CD1c-positive myeloid dendritic cell (primary cell): Measurements from ENCODE around the gene DZIP1L.

Experiments used
- DNase-seq: peaks from one replicate; pipeline ENCODE4 v3.0.0-alpha.2; 2016; ENCODE audit errors: extremely low spot score

The DZIP1L gene

DNA sequence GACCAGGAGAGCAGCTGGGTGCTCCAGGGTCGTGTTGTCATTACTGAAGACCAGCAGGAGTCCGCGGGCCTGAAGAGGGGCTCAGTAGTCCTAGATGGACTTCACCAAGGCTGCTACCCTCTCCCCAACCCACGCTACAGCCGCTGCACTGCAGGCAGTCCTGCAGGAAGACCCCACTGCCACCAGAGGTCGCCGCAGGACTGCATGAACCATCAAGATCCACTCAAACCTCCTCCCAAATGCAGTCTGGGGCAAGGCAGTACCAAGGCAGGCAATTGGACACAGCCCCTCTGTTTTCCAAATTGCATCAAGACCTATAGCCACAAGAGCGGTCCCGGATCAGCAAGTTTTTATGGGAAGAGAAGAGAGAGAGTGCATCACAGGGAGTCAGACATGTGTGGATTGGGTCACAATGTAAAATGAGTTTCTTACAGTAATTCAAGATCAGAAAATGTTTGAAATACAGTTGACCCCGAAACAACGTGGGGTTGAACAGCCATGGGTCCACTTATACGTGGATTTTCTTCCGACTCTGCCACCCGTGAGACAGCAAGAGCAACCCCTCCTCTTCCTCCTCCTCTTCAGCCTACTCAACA, 46.7 kb downstream of the DZIP1L start:
- DNase-seq: peak; percentile 84

DNA sequence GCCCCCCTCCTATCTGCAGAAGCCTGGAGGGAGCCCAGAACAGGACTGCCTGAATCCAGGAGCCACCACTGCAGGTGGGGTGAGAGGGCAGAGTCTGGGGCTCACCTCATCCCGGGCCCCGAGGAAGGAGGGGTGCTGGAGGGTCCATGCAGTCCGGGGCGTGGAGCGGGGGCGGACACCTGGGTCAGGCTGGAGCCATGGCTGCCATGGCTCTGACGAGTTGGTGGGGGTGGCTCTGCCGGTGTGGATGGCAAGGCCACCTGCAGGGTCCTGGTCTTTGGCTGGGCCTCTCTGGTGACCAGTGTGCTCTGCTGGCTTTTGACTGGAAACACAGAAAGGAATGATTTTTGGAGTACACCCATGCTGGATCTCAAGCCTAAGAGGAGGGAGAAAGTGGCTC, 47.4 kb downstream of the DZIP1L start:
- no peak for DNase-seq

DNA sequence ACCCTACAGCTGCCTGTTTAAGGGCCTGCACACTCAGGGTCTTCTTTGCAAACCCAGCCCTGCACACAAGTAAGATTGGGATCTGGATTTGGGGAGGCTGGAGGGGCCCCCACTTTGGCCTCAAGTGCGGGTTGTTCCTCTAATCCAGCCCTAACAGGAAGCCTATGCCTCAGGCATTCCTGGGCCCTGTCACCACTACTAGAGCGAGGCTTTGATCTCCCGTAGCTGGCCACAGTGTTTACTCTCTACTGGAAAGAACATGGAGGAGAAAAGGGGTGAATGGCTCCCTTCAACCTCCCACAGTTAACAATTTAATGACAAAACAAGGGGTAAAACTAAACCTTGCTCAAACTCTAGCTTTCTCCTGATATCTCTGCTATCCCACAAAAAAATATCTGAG, 48.4 kb downstream of the DZIP1L start:
- DNase-seq: no peak

DNA sequence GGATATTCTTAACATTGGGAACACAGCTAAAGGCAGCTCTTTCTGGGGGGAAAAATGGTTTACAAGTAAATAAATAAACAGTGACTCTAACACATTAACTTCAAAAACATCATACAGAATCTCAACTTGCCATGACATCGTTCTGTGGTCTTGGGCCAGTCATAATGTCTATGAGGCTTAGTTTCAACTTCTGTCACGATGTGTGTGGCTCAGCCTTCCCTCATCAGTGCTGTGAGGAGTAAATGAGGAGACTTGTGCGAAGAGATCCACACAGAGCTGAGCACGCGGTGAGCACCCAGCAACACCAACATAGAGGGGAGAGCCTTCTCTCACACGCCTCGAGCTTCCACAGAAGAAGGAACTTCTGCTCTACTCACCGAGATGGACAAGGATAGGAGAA, 49.0 kb downstream of the DZIP1L start:
- DNase-seq: no peak

DNA sequence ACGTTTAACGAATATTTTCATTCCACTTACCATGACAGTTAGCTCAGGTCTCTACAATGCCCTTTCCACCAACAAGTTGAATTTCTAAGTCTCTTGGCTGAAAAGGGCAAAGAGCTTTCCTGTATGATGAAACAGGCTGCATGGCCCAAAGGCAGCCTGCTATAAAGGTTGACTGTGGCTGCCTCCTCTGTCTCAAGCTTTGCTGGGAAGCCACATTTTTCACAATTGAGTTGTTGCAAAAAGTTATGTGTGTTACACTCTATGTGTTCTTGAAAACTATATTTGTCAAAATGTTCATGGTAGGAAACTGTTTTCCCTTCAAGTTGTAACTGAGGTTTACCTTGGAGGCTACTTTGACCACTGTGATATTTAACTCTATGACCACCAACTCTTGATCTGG, 49.5 kb downstream of the DZIP1L start:
- DNase-seq: no peak

DNA sequence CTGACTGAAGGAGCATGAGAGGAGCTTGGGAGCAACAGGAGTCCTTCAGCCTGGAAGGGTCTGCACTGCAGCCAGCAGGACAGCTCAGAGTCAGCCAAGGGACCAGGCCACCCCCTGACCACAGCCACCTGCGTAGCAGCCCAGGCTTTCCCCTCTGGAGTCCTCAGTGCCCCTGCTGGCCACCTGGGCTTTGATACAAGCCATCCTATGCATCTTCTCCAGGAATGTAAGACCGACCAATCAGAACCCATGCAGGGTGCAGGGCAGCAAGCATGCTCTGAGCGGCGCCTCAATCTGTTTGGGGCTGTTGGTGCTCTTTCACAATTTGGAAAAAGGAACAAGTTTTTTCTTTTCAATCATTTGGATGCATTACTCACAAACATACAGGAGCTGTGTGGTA, 52.0 kb downstream of the DZIP1L start:
- no peak for DNase-seq

GRCh38 chr3:138062626-138063025, 52.8 kb downstream of the DZIP1L start:
- no peak for DNase-seq

DNA sequence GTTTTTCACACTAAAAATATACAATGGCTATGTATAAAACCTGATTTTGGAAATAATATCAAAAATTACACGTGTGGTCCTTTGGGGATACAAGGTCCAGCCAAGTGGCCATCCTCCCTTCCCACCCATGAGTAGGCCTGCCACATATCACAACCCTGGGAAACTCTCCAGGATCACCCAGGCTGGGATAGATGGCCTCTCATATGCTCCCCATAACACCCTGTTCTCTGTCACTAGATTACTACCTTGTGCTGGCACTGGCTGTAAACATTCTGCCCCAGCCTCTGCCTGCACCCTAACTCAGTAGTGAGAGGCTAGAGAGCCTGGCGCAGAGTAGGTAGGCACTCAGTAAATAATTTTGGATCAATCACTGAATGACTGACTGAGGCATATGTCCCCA, 53.4 kb downstream of the DZIP1L start:
- DNase-seq: no peak

DNA sequence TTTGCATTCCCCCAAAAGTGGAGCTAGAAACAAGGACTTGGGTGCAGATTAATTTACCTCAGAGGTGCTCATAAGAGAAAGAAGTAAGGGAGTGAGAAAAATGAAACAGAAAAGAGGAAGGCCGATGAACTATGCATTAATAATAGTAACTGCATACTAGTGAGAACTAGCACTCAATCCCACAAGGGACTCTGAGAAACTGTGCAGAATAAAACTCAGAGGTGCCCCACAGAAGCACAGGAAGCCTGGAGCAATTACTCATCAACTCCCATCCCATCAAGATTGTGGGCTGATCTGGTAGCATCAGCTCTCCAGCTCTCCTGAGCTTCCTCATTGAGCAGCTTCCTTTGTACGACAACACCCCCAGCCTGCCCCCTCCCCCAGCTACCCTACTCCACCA, 54.6 kb downstream of the DZIP1L start:
- DNase-seq: no peak

GRCh38 chr3:138059261-138059660, 56.1 kb downstream of the DZIP1L start:
- DNase-seq: no peak

DNA sequence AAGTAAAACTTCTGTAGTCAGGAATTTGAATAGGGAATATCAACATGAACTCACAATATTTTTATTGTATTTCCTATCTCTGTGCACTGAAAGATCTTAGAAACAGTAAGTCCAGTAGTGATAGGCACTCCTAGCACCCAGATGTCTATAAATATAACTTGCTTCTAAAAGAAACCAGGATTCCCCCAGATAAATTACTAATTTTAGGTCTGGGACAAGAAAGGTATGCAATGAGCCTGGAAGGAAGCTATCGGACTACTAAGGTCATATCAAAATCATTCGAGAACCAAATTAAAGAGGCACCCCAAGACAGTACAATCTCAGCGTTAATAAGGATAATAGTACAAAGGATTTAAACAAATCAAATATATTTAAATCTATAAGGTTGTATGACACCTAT, 58.0 kb downstream of the DZIP1L start:
- no peak for DNase-seq

DNA sequence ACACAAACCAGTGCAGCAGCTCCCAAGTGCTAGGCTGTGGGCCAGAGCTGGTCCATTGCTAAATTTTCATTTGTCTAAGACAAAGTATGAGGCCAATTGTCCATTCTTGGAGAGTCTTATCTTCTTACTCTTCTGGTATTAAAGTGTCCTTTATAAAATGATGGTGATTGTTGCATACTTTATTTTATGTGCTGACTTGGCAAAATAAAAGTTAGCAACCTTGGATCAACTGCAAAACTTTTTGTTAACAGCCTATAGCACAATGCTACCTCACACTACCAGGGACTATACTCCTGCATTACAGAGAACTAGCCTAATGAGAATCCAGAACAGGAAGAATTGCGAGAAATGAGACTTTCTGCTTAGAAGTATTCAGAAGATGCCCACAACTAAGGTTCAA, 61.4 kb downstream of the DZIP1L start:
- DNase-seq: no peak

DNA sequence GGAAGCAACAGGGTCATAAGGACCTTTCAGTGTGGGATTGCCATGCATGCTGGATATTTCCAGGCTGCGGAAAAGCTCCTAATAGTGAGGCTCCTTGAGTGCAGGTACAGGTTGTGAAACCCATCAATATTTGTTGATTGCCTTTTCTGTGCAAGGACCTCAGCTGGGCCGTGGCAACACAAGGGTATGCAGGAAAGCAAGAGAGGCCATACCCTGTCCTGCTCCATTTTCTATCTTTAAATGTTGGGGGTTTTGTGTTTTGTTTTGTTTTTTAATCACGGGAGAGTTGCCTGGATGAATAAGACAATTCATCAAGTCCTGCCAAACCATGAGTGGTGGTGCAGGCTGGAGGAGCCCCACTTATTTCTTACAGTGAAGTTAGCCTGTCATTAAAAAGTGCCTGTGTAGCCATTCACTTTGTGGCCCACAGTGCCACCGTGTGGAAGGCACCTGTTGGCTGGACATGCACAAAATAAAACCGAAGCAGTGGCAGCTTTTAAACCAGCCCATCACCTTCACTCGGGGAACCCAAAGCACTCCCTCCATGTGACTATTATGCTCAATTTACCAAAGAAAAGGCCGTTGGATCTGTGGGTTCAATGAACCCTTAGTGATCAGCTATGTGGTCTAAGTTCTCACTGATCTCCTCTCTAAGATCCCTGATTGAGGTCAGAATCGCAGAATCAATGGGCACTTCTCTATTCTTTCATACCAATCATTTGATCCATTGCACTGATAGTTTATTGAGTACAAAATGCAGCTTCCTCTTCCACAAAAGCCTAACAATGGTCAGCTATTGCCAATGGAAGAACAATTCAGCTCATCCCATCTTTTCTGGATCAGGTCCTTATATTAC, 63.2 kb downstream of the DZIP1L start:
- peak; percentile 8 for DNase-seq

DNA sequence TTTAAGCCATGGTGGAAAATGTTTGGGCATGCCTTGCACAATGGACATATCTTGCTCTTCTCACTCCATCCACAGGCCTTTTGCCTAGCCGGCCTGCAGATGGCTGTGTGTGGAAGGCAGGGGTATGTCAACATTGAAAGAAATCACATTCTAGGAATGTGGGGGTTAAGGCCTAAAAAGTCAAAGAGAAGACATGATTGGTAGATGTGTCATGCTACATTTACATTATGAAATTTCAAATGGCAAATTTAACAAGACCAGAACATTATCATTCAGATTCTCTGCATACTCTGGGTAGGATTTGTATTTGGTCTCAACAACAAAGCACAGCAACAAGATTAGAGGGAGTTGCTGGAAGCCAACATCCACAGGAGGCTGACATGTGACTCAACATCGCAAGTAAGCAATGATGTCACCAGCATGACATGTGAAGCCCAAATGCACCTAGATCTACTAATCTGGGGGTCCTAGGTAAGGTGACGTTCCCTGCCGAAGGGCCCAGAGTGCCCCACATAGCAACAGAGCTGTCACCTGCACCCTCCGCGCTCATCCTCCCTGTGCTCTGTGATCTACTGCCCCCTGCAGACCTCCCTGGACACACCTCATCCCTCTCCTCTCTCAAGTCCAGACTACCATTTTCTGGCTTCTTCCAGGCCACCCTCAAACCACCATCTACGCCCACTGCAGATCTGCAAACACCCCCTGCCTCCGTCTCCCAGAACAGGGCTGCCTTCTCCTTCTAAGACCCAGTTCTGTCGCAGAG, 66.1 kb downstream of the DZIP1L start:
- no peak for DNase-seq

DNA sequence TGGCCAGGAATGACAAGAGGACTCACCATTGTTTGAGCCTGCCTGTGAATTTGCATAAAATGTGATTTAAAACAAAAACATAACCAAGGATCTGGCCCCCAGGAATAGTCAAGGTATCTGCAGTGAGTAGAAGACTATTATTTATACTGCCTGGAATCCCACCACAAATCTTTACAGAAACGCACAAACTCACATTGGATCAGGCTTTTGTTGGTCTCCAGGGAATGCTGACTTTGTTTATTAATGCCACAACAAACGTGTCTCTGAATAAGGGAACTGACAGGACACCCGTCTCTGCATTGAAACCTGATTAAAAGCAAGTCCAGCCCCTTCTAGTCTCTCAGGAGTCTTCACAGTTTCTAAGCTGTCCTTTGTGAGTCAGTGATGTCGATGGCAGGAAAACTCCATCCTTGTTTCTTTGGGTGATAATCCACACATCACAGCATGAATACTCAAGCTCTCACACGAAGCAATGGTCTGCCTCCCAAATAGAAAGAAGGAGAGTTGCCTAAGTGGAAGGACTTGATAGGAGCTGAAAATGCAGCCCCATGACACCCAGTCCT, 67.7 kb downstream of the DZIP1L start:
- DNase-seq: no peak

GRCh38 chr3:138046955-138047354, 68.5 kb downstream of the DZIP1L start:
- no peak for DNase-seq

DNA sequence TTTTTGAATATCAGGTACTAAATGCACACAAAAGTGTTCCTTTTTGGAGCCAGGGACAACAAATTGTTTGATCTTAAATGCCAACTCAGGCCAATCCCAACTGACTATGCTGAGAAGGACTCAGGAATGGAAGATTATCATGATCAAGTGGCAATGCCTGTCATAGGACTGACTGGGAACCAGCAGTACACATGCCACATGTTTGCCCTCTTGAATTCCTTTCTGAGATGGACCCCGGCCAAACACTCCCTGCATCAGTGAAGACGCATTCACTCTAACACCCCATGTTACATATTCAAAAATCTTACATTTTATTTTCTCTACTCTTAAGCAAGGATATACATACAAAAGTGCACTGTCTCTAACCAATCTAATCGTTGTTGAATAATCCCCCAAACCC, 69.3 kb downstream of the DZIP1L start:
- no peak for DNase-seq

- no peak for DNase-seq
Measured at GRCh38 chr3:138043266-138044029, 72.0 kb downstream of the DZIP1L start.

DNA sequence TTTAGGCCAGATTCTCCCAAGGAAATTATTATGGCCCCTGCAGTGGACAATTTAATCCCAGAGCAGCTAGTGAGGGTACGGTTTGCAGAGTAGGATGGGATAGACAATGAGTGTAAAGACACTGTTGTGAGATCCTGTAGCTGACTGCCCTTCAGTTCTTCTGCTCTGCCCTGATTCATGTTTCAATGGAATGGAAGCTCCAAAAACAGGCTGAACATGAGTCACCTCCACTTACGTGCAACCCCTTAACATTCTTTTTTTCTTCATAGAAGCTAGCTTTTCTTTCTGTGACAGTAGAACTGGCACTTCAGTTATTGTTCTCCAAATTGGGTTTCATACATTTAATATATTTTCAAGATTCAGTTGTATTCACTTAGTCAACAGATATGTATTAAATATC, 73.4 kb downstream of the DZIP1L start:
- DNase-seq: no peak

GRCh38 chr3:138038725-138039462, 76.5 kb downstream of the DZIP1L start:
- DNase-seq: no peak

GRCh38 chr3:138036572-138036971, 78.8 kb downstream of the DZIP1L start:
- no peak for DNase-seq
